Sigmoid colon (tissue), 7 donors: Measurements from ENCODE around the gene GREB1L. TPM values are rescaled to one million over a fixed set of nuclear protein-coding genes. Genes with fewer than 3 reads are reported as not detected.
"Not testable (repeated sequence)": the region's sequence is repeated elsewhere in the genome, so short reads cannot be mapped to it uniquely, and the experiment has no call there.

Experiments
- DNase-seq: peaks from one replicate; pipeline ENCODE4 v3.0.0-alpha.2; 2019
- H3K27ac ChIP-seq, 4 donors: fragments of 200-600 bp; sonication (generic); one replicate each; pipeline ENCODE4 v1.5.1; 2016 to 2019; ENCODE audit warnings: mild to moderate bottlenecking in 1 of 4
- H3K27me3 ChIP-seq, 3 donors: fragments of 200-600 bp; sonication (generic); one replicate each; pipeline ENCODE4 v1.5.1; 2019; ENCODE audit warnings: mild to moderate bottlenecking in 1 of 3
- H3K36me3 ChIP-seq, 4 donors: fragments of 200-600 bp; sonication (generic); one replicate each; pipeline ENCODE4 v1.5.1; 2016 to 2019
- H3K4me1 ChIP-seq, 4 donors: fragments of 200-600 bp; sonication (generic); one replicate each; pipeline ENCODE4 v1.5.1; 2017 to 2019
- H3K4me3 ChIP-seq, 4 donors: fragments of 200-600 bp; sonication (generic); one replicate each; pipeline ENCODE4 v1.5.1; 2017 to 2019; ENCODE audit warnings: mild to moderate bottlenecking in 2 of 4, moderate library complexity in 1 of 4
- H3K9me3 ChIP-seq, 4 donors: fragments of 200-600 bp in 3 of 4; sonication (generic) in 3 of 4; one replicate each; pipeline versions ENCODE4 v1.5.1 to v1.6.1; 2013 to 2019
- CTCF ChIP-seq, 4 experiments: fragments of 450-650 bp in 3 of 4; fragments of 200-600 bp in 1 of 4; IDR thresholded peaks; one replicate each; pipeline ENCODE4 v1.5.1; 2016 to 2019; ENCODE audit warnings: antibody characterized with exemption in 4 of 4, mild to moderate bottlenecking in 3 of 4, moderate library complexity in 2 of 4
- EP300 ChIP-seq, 4 donors: sonication (generic); formaldehyde crosslinking; IDR thresholded peaks; one replicate each; pipeline ENCODE4 v1.6.1; 2017; ENCODE audit warnings: antibody characterized with exemption in 4 of 4
- POLR2A ChIP-seq, 2 donors: fragments of 450-650 bp; IDR thresholded peaks; one replicate each; pipeline ENCODE4 v1.6.1; 2016; ENCODE audit warnings: antibody characterized with exemption in 2 of 2, mild to moderate bottlenecking in 2 of 2, moderate library complexity in 2 of 2
- POLR2AphosphoS5 ChIP-seq, 4 donors: sonication (generic); formaldehyde crosslinking; IDR thresholded peaks; one replicate each; pipeline ENCODE4 v1.6.1; 2017; ENCODE audit warnings: antibody characterized with exemption in 4 of 4
- WGBS, 2 donors: extraction: QIAGEN DNeasy Blood & Tissue Kit; methylation state at CpG; one replicate each; pipeline ENCODE4 v1.1.7; 2013; 5-methylcytosine and 5-hydroxymethylcytosine counted together
- intact Hi-C: fragments of 100-400 bp; cut with DNase I; formaldehyde crosslinking; loops from one replicate; pipeline ENCODE4 v1.15.1; 2023
- polyA plus RNA-seq, 3 donors: library from polyadenylated mRNA; stranded (reverse); fragments of 200-250 nt; gene quantifications; one replicate each; pipeline ENCODE4 v1.2.3, GENCODE V29; 2013
- total RNA-seq, 4 donors: library from RNA; depleted of rRNA; stranded (reverse); fragments of >200 nt; gene quantifications; one replicate each; pipeline ENCODE4 v1.1.0, GENCODE V29; 2016
- donor health status: healthy with polysubstance abuse.
- donor health status: Bipolar disorder and iron deficiency.
- donor health status: healthy.

GREB1L gene
- total and polyA plus RNA-seq, 7 donors, result 0.23 to 12.1 (median 4.4) TPM; not detected in 2

DNA sequence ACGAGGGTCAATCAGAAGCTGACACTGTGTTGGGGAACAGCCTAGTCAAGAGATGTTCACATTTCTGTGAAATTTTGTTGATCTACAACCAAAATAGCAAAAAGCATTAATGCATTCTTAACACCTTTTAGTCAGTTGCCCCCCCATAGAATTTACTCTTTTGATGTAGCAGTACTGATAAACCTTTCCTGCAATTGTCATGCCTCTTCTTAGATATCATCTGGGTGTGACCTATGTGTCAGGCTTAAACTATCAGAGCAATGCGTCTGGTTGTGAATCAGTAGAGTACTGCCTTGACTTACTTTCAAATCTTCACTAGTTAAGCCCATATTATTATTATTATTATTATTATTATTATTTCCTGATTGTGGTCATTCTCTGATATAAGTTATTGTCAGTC lies 61.9 kb downstream of the GREB1L start:
- Histone ChIP-seq H3K36me3 (no peaks in the 10 kb centered on the region), H3K27ac (no peak overlapping the region), H3K4me3 (no peak overlapping the region), H3K27me3 (no peaks in the 10 kb centered on the region), H3K4me1 (peaks cover 0 to 8% (median 0%) of the 10 kb centered on the region in 4 donors), H3K9me3 (no peaks in the 10 kb centered on the region)
- 61 to 67% methylated on average over 2 of the region's 2 CpGs for WGBS, 2 donors
- DNase-seq, result no peak
- TF ChIP-seq CTCF (IDR thresholded peaks at IDR 0.05), result no peak
- no peak for TF ChIP-seq POLR2A (IDR thresholded peaks at IDR 0.05)
- TF ChIP-seq EP300 (IDR thresholded peaks at IDR 0.05), result no peak
- TF ChIP-seq POLR2AphosphoS5 (IDR thresholded peaks at IDR 0.05), result no peak
- intact Hi-C loops, result no loop called here

DNA sequence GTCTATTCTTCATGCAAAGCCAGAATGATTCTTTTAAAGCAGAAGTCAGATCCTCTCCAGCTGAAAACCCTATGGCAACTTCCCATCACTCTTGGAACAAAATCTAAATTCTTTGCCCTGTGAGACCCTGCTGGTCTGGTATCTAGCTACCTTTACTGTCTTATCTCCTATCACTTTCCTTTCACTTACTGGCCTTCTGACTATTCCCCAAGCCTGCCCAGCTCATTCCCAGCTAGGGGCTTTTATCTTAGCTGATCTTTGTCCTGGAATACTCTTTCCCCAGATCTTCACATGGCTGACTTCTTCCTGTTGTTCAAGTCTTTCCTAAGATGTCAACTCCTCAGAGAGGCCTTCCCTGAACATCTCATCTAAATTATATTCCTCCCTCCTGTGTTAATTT lies 63.6 kb downstream of the GREB1L start:
- intact Hi-C loops, result no loop called here
- H3K4me1 ChIP-seq, result peaks cover 0 to 6% (median 0%) of the 10 kb centered on the region in 4 donors
- TF ChIP-seq EP300 (IDR thresholded peaks at IDR 0.05) (no peak), POLR2AphosphoS5 (IDR thresholded peaks at IDR 0.05) (no peak), CTCF (IDR thresholded peaks at IDR 0.05) (no peak), POLR2A (IDR thresholded peaks at IDR 0.05) (no peak)
- H3K36me3 ChIP-seq, result no peaks in the 10 kb centered on the region
- H3K9me3 ChIP-seq, result no peaks in the 10 kb centered on the region
- no peak overlapping the region for H3K27ac ChIP-seq
- no peaks in the 10 kb centered on the region for H3K27me3 ChIP-seq
- DNase-seq, result no peak
- H3K4me3 ChIP-seq, result no peak overlapping the region

DNA sequence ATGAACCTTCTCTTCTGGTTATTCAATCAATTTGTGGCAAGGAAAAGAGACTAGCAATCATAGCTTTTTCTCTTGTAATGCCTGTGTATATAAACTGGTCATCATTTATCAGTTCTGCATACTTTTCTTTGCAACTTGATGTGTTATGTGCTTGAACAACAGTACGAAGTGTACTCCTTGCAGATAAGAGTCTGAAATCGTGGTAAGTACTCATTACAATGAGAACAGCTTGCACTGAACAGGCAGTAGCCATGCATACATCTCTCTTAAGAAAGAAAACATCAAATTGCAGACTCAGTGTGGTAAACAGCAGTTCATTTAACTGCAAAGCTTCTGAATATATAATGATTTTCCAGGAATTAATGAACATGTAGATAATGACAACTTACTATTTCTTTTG lies 64.3 kb downstream of the GREB1L start:
- H3K27ac ChIP-seq, result no peak overlapping the region
- intact Hi-C loops, result no loop called here
- WGBS, 2 donors, result 62 to 69% methylated on average over 2 of the region's 2 CpGs

GRCh38 chr18:21307578-21307977 lies 65.5 kb downstream of the GREB1L start:
- WGBS, 2 donors, result 82 to 92% methylated on average over 7 of the region's 7 CpGs
- Histone ChIP-seq H3K9me3 (no peaks in the 10 kb centered on the region), H3K36me3 (no peaks in the 10 kb centered on the region), H3K4me1 (no peaks in the 10 kb centered on the region), H3K4me3 (no peak overlapping the region), H3K27ac (no peak overlapping the region), H3K27me3 (no peaks in the 10 kb centered on the region)
- no peak for TF ChIP-seq CTCF (IDR thresholded peaks at IDR 0.05)
- no peak for TF ChIP-seq EP300 (IDR thresholded peaks at IDR 0.05)
- intact Hi-C loops, result no loop called here
- no peak for DNase-seq

More for the DNA sequence above, 64.3 kb downstream of the GREB1L start:
- Histone ChIP-seq H3K27me3 (no peaks in the 10 kb centered on the region), H3K4me3 (no peak overlapping the region), H3K36me3 (no peaks in the 10 kb centered on the region), H3K9me3 (no peaks in the 10 kb centered on the region), H3K4me1 (no peaks in the 10 kb centered on the region)
- DNase-seq, result no peak
- TF ChIP-seq POLR2A (IDR thresholded peaks at IDR 0.05), result no peak
- no peak for TF ChIP-seq CTCF (IDR thresholded peaks at IDR 0.05)
- no peak for TF ChIP-seq EP300 (IDR thresholded peaks at IDR 0.05)
- TF ChIP-seq POLR2AphosphoS5 (IDR thresholded peaks at IDR 0.05), result no peak

DNA sequence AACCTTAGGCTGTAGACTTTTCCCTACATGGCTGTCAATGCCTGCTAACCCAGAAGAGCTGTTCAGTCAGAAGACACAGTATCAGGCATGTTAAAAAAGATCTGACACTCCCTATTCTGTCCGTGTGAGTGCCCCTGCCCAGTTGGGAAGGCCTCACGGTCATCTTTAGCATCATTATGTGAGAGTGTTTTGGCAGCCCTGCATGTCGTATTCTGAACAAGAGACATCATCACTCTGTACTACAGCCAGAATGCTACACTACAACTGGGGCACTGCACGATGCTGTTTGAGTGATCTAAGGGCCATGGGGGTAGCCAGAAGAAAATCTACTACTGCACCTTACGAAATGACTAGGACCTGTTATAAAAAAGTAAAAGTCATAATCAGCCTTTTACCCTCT lies 67.2 kb downstream of the GREB1L start:
- WGBS, 2 donors, result 86 to 88% methylated on average over 5 of the region's 5 CpGs
- Histone ChIP-seq H3K4me3 (no peak overlapping the region), H3K27me3 (no peaks in the 10 kb centered on the region), H3K4me1 (no peaks in the 10 kb centered on the region), H3K36me3 (no peaks in the 10 kb centered on the region), H3K27ac (no peak overlapping the region), H3K9me3 (no peaks in the 10 kb centered on the region)
- intact Hi-C loops, result no loop called here
- no peak for TF ChIP-seq CTCF (IDR thresholded peaks at IDR 0.05)
- TF ChIP-seq EP300 (IDR thresholded peaks at IDR 0.05), result no peak
- no peak for TF ChIP-seq POLR2A (IDR thresholded peaks at IDR 0.05)
- no peak for DNase-seq

GRCh38 chr18:21311980-21312379 lies 69.9 kb downstream of the GREB1L start:
- H3K36me3 ChIP-seq, H3K9me3 ChIP-seq, H3K4me3 ChIP-seq, H3K27ac ChIP-seq, DNase-seq, H3K27me3 ChIP-seq, H3K4me1 ChIP-seq, intact Hi-C loops: not testable (repeated sequence)
- 88 to 91% methylated on average over 3 of the region's 3 CpGs for WGBS, 2 donors
